DOHH2 (cell line): Measurements from ENCODE around the gene FUOM.

Source experiments
- H3F3A ChIP-seq: fragments of 200-600 bp; sonication (generic), shearing (Covaris generic); 2 replicates; pipeline ENCODE4 v1.6.0; 2016; ENCODE audit warnings: antibody characterized with exemption, mild to moderate bottlenecking; ENCODE audit not compliant: control insufficient read depth, insufficient read depth
- H3K27ac ChIP-seq: fragments of 200-600 bp; sonication (generic); 2 replicates; pipeline ENCODE4 v1.5.1; 2014; ENCODE audit warnings: low read depth, mild to moderate bottlenecking, low read length, moderate library complexity
- H3K27me3 ChIP-seq: fragments of 200-600 bp; sonication (generic); 2 replicates; pipeline ENCODE4 v1.6.1; 2014; ENCODE audit warnings: mild to moderate bottlenecking, low read length, mixed read lengths; ENCODE audit not compliant: control insufficient read depth
- H3K36me3 ChIP-seq: fragments of 200-600 bp; sonication (generic); 2 replicates; pipeline ENCODE4 v1.6.1; 2014; ENCODE audit warnings: mild to moderate bottlenecking, low read length, moderate library complexity, mixed read lengths; ENCODE audit not compliant: control insufficient read depth
- H3K4me1 ChIP-seq: fragments of 200-600 bp; sonication (generic); 2 replicates; pipeline ENCODE4 v1.6.1; 2014; ENCODE audit warnings: mild to moderate bottlenecking, low read length, mixed read lengths; ENCODE audit not compliant: control insufficient read depth
- H3K4me2 ChIP-seq: fragments of 200-600 bp; sonication (generic); 2 replicates; pipeline ENCODE4 v1.6.0; 2014; ENCODE audit warnings: mild to moderate bottlenecking, low read length, moderate library complexity
- H3K4me3 ChIP-seq: fragments of 200-600 bp; sonication (generic); 2 replicates; pipeline ENCODE4 v1.5.1; 2014; ENCODE audit warnings: mild to moderate bottlenecking, low read length, mixed read lengths
- H3K79me2 ChIP-seq: fragments of 200-600 bp; sonication (generic); 2 replicates; pipeline ENCODE4 v1.6.1; 2014; ENCODE audit warnings: mild to moderate bottlenecking, low read length, mixed read lengths; ENCODE audit not compliant: control insufficient read depth
- H3K9me2 ChIP-seq: fragments of 200-600 bp; sonication (generic); replicated peaks from 2 replicates; pipeline ENCODE4 v1.6.1; 2014; ENCODE audit warnings: mild to moderate bottlenecking, low read length, mixed read lengths; ENCODE audit not compliant: control insufficient read depth
- H3K9me3 ChIP-seq: fragments of 200-600 bp; sonication (generic); 2 replicates; pipeline ENCODE4 v1.6.1; 2014; ENCODE audit warnings: antibody characterized with exemption, low read length, mixed read lengths; ENCODE audit not compliant: control insufficient read depth, insufficient read depth
- H4K20me1 ChIP-seq: fragments of 200-600 bp; sonication (generic); 2 replicates; pipeline ENCODE4 v1.6.0; 2014; ENCODE audit warnings: low read depth, mild to moderate bottlenecking, antibody characterized with exemption, low read length, moderate library complexity; ENCODE audit not compliant: control insufficient read depth, insufficient read depth
- EZH2phosphoT487 ChIP-seq: fragments of 200-600 bp; sonication (generic); IDR thresholded peaks from 2 replicates; pipeline ENCODE4 v1.6.1; 2017; ENCODE audit warnings: borderline replicate concordance, mild to moderate bottlenecking, antibody characterized with exemption, low read length, moderate library complexity, mixed read lengths
- TF ChIP-seq, protein P1 (sequence below): fragments of 200-600 bp; sonication (generic); IDR thresholded peaks from one replicate; pipeline ENCODE4 v1.5.1; 2014; ENCODE audit warnings: antibody characterized with exemption, mild to moderate bottlenecking, low read depth, low read length; ENCODE audit not compliant: poor library complexity, severe bottlenecking

The FUOM gene

DNA sequence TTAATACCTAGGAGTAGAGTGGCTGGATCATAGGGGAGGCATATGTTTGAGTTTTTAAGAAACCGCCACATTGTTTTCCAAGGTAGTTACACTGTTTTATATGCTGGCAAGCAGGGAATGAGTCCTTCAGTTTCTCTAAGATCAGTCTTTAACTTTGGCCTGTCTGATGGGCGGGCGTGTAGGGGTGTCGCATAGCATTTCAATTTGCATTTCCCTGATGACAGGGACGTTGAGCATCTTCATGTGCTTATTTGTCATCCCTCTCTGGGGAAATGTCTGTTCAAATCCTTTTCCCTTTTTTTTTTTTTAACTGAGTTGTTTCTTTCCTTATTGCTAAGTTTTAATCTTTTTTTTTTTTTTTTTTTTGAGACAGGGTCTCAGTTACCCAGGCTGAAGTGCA is 46.0 kb upstream of the FUOM start:
- Histone ChIP-seq H3K27me3 (no peaks in the 10 kb centered on the region), H3K9me2 (no peaks in the 10 kb centered on the region), H4K20me1 (peaks cover 6% of the 10 kb centered on the region), H3K4me3 (no peak overlapping the region), H3K4me2 (no peak overlapping the region), H3K36me3 (peaks cover 87% of the 10 kb centered on the region), H3F3A (0 out of 2 replicates have a peak, but pooled peaks cover 4% of the 10 kb centered on the region), H3K4me1 (peaks cover 20% of the 10 kb centered on the region), H3K79me2 (peaks cover 73% of the 10 kb centered on the region), H3K27ac (no peak overlapping the region), H3K9me3 (no peaks in the 10 kb centered on the region)
- TF ChIP-seq, protein P1, sequence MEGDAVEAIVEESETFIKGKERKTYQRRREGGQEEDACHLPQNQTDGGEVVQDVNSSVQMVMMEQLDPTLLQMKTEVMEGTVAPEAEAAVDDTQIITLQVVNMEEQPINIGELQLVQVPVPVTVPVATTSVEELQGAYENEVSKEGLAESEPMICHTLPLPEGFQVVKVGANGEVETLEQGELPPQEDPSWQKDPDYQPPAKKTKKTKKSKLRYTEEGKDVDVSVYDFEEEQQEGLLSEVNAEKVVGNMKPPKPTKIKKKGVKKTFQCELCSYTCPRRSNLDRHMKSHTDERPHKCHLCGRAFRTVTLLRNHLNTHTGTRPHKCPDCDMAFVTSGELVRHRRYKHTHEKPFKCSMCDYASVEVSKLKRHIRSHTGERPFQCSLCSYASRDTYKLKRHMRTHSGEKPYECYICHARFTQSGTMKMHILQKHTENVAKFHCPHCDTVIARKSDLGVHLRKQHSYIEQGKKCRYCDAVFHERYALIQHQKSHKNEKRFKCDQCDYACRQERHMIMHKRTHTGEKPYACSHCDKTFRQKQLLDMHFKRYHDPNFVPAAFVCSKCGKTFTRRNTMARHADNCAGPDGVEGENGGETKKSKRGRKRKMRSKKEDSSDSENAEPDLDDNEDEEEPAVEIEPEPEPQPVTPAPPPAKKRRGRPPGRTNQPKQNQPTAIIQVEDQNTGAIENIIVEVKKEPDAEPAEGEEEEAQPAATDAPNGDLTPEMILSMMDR: no peak
- no peak for TF ChIP-seq EZH2phosphoT487

GRCh38 chr10:133403359-133403758 is 45.5 kb upstream of the FUOM start:
- Histone ChIP-seq H3F3A (0 out of 2 replicates have a peak, but pooled peaks cover 4% of the 10 kb centered on the region), H3K79me2 (peaks cover 73% of the 10 kb centered on the region), H3K9me3 (no peaks in the 10 kb centered on the region), H3K9me2 (no peaks in the 10 kb centered on the region), H3K27ac (no peak overlapping the region), H3K4me2 (no peak overlapping the region), H3K36me3 (peaks cover 87% of the 10 kb centered on the region), H4K20me1 (peaks cover 6% of the 10 kb centered on the region), H3K27me3 (no peaks in the 10 kb centered on the region), H3K4me1 (peaks cover 20% of the 10 kb centered on the region), H3K4me3 (no peak overlapping the region)
- no peak for TF ChIP-seq EZH2phosphoT487
- TF ChIP-seq, protein P1: no peak

DNA sequence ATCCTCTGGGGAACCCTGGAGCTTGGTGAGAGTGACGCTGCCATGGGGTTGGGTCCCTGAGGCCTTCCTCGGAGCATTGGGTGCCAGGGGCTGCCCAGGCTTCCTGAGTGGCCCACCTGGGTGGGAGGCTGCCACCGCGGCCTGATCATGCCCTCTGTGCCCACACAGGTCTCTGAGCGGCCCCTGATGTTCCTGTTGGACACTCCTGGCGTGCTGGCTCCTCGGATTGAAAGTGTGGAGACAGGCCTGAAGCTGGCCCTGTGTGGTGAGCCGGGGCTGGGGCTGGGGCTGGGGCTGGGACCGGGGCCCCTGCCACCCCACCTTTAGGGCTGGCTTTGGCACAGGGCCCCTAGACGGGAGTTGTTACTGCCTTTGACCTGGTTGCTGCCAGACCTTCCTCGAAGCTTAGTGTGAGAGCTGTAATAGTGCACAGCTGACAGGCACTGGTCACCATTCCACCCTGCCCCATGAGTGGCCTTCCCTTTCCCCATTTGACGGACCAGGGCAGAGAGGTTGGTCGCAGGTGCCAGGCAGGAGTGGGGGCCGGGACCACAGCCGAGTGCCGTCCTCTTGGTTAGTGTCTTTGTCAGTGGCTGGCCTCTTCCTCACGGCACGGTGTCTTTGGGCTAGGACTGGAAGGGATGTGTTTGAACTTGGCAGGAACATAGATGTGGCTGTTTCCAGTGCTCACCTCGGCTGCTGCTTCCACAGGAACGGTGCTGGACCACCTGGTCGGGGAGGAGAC is 44.3 kb upstream of the FUOM start:
- H3F3A ChIP-seq: 0 out of 2 replicates have a peak, but pooled peaks cover 4% of the 10 kb centered on the region
- peaks cover 20% of the 10 kb centered on the region for H3K4me1 ChIP-seq
- peaks cover 84% of the 10 kb centered on the region for H3K36me3 ChIP-seq
- peaks cover 6% of the 10 kb centered on the region for H4K20me1 ChIP-seq
- no peak overlapping the region for H3K27ac ChIP-seq
- H3K9me2 ChIP-seq: no peaks in the 10 kb centered on the region
- H3K4me2 ChIP-seq: no peak overlapping the region
- H3K79me2 ChIP-seq: peaks cover 70% of the 10 kb centered on the region
- no peaks in the 10 kb centered on the region for H3K27me3 ChIP-seq
- TF ChIP-seq, protein P1: no peak
- no peak for TF ChIP-seq EZH2phosphoT487
- no peak overlapping the region for H3K4me3 ChIP-seq
- no peaks in the 10 kb centered on the region for H3K9me3 ChIP-seq
